SU-DHL-6 (cell line): ENCODE data around the gene SIRT7.

ENCODE experiments used
- H2AFZ ChIP-seq: fragments of 200-600 bp; sonication (generic); 2 replicates; pipeline ENCODE4 v1.6.1; 2014; ENCODE audit warnings: low read depth, mild to moderate bottlenecking, moderate library complexity, mixed read lengths, antibody characterized with exemption, low read length; ENCODE audit not compliant: severe bottlenecking
- H3F3A ChIP-seq: fragments of 200-600 bp; shearing (Covaris generic); 2 replicates; pipeline ENCODE4 v1.6.0; 2016; ENCODE audit warnings: antibody characterized with exemption, mild to moderate bottlenecking; ENCODE audit not compliant: insufficient read depth
- H3K27ac ChIP-seq: fragments of 200-600 bp; sonication (generic); 2 replicates; pipeline ENCODE4 v1.5.1; 2016; ENCODE audit warnings: low read depth, mild to moderate bottlenecking, low read length, moderate library complexity, mixed read lengths
- H3K27me3 ChIP-seq: fragments of 200-600 bp; sonication (generic), shearing (Covaris generic); 2 replicates; pipeline ENCODE4 v1.6.0; 2014; ENCODE audit warnings: mild to moderate bottlenecking, low read length
- H3K36me3 ChIP-seq: fragments of 200-600 bp; sonication (generic); 2 replicates; pipeline ENCODE4 v1.6.1; 2014; ENCODE audit warnings: mild to moderate bottlenecking, low read length, mixed read lengths
- H3K4me2 ChIP-seq: fragments of 300-600, 200-600 bp; shearing (Covaris generic), sonication (generic); 2 replicates; pipeline ENCODE4 v1.6.0; 2014; ENCODE audit warnings: low read length, low read depth, mild to moderate bottlenecking; ENCODE audit not compliant: poor library complexity, severe bottlenecking
- H3K4me3 ChIP-seq: fragments of 200-600 bp; sonication (generic); 2 replicates; pipeline ENCODE4 v1.5.1; 2014; ENCODE audit warnings: antibody characterized with exemption, low read length, mild to moderate bottlenecking, mixed read lengths; ENCODE audit not compliant: insufficient read depth, poor library complexity, severe bottlenecking
- H3K79me2 ChIP-seq: fragments of 200-600 bp; sonication (generic); 2 replicates; pipeline ENCODE4 v1.6.1; 2014; ENCODE audit warnings: mild to moderate bottlenecking, low read length, moderate library complexity; ENCODE audit not compliant: insufficient read depth
- H3K9ac ChIP-seq: fragments of 200-600 bp; sonication (generic); 2 replicates; pipeline ENCODE4 v1.7.0; 2014; ENCODE audit warnings: mild to moderate bottlenecking, low read length
- H3K9me2 ChIP-seq: fragments of 200-600 bp; sonication (generic); replicated peaks from 2 replicates; pipeline ENCODE4 v1.6.1; 2014; ENCODE audit warnings: low read length; ENCODE audit not compliant: insufficient read depth
- H3K9me3 ChIP-seq: fragments of 200-600 bp; sonication (generic); 2 replicates; pipeline ENCODE4 v1.6.1; 2014; ENCODE audit warnings: low read length, mixed read lengths; ENCODE audit not compliant: insufficient read depth
- H4K20me1 ChIP-seq: fragments of 200-600 bp; sonication (generic); 2 replicates; pipeline ENCODE4 v1.6.1; 2014; ENCODE audit warnings: low read depth, mild to moderate bottlenecking, antibody characterized with exemption, low read length, moderate library complexity, mixed read lengths
- CTCF ChIP-seq: fragments of 200-600 bp; sonication (generic); IDR thresholded peaks from one replicate; pipeline ENCODE4 v1.5.1; 2017; ENCODE audit warnings: antibody characterized with exemption, mild to moderate bottlenecking, low read length, moderate library complexity; ENCODE audit not compliant: insufficient read depth, poor library complexity, severe bottlenecking
- EZH2phosphoT487 ChIP-seq: fragments of 200-600 bp; sonication (generic), shearing (Covaris generic); conservative IDR thresholded peaks from 2 replicates; pipeline ENCODE4 v1.6.1; 2018; ENCODE audit warnings: mild to moderate bottlenecking, antibody characterized with exemption, low read length, moderate library complexity, mixed read lengths

The SIRT7 gene

DNA sequence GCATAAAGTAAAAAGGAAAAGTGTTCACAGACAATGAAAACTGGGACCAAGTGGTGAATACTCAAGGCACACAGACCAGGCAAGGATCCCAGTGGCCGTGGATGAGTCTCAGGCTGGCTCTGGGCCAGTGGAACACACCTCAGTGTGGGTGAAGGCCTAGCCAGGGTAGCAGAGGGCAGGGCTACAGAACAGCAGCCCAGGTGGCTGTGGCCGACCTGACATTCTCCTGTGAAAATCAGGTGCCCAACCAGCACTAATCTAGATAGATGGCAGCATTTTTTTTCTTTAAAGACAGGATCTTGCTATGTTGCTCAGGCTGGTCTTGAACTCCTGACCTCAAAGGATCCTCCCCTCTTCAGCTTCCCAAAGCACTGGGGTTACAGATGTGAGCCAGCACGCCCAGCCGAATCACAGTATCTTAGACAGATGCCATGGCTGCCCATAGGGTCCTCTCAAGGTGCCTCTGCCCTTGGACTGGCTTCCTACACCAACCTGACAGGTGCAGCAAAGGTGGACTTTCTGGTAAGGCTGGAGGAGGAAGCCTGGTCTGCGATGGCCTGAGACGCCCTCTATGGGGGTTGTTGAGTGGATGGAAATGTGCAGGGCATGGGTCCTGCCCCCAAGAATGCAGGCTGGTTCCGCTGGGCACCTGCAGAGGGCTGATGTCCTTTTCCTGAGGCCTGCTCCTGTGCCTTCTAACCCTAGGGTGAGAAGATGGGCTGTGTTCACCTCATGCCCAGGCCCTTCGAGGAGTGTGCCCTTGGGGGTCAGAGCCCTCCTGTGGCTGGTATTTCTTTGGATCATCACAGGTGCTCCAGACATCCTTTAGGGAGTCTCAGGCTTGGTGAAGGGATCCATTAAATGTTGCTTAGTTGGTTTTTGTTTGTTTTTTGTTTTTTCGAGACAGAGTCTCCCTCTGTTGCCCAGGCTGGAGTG is 53.9 kb downstream of the SIRT7 start:
- TF ChIP-seq EZH2phosphoT487 (no peak), CTCF (no peak)
- Histone ChIP-seq H3F3A (peaks cover 32% of the 10 kb centered on the region), H3K79me2 (peaks cover 36% of the 10 kb centered on the region), H2AFZ (no peak overlapping the region), H3K4me2 (no peak overlapping the region), H4K20me1 (no peaks in the 10 kb centered on the region; the same call in 1 of the 2 replicates), H3K4me3 (no peak overlapping the region), H3K36me3 (0 out of 2 replicates have a peak, but pooled peaks cover 4% of the 10 kb centered on the region), H3K9me2 (no peaks in the 10 kb centered on the region), H3K27ac (no peak overlapping the region), H3K9me3 (no peaks in the 10 kb centered on the region), H3K9ac (no peak overlapping the region), H3K27me3 (no peaks in the 10 kb centered on the region)

GRCh38 chr17:81863123-81863675 is 54.8 kb downstream of the SIRT7 start:
- Histone ChIP-seq H3K4me2 (no peak overlapping the region), H3F3A (peaks cover 28% of the 10 kb centered on the region), H3K79me2 (peaks cover 45% of the 10 kb centered on the region), H3K9me2 (no peaks in the 10 kb centered on the region), H3K9me3 (no peaks in the 10 kb centered on the region), H3K9ac (no peak overlapping the region), H3K27ac (no peak overlapping the region), H3K4me3 (no peak overlapping the region), H3K36me3 (no peaks in the 10 kb centered on the region; the same call in 1 of the 2 replicates), H3K27me3 (no peaks in the 10 kb centered on the region), H4K20me1 (no peaks in the 10 kb centered on the region), H2AFZ (no peak overlapping the region)
- TF ChIP-seq CTCF (no peak), EZH2phosphoT487 (no peak)
